Measurements from ENCODE around the gene GUCY1A1. TPM values are rescaled to one million over a fixed set of nuclear protein-coding genes. Genes with fewer than 3 reads are reported as not detected.

GUCY1A1 gene
- total RNA-seq, 4 donors from 2014 or later: 8.4 to 52.0 (median 12.9) TPM

DNA sequence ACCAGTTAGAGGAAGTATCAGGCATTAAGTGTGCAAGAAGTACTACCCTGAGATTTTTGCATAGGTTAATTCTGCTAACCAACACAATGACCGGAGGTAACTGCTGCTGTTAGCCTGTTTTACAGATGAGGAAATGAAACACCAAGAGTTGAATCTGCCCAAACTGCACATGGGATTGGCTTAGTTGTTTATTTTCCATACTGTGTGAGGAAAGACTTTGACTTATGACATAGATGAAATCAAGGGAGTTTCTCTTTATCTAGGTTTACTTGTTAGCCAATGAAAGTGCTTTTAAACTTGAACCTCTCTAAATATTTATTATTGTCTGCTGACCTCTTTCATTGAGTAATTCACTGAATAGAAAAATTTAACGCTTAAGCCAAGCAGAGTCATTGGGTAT is 102.4 kb downstream of the GUCY1A1 start:
- no peak for DNase-seq (ENCODE audit: low spot score)
- no peak for TF ChIP-seq CTCF (IDR thresholded peaks at IDR 0.05)
- ATAC-seq (ENCODE audit: low FRiP score): no peak

DNA sequence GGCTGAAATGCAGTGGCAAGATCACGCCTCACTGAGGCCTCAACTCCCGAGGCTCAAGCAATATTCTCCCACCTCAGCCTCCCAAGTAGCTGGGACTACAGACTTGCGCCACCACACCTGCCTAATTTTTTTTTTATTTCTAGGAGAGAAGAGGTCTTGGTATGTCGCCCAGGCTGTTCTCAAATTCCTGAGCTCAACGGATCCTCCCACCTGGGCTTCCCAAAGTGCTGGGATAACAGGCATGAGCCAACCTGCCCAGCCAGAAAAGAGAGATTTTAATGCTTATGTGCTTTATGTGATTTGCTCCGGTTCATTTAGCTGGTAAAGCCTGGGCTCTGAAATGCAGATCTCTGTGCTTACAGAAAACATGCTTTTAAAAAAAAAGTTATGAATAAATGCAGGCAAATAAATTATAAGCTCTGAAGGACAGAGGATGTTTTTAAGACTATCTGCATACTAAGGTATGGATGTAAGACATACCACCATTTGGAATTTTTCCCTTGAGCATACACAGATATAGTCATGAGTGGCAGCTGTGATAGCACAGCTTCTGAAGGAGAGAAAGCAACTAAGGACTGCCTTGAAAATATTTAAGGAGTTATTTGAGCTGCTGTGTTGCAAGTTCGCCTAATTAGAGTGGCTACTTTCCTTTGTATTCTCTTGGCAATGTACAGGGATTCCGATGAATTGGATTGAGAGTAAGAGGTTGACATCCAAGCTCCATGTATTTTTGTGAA is 106.0 kb downstream of the GUCY1A1 start:
- DNase-seq (ENCODE audit: low spot score) (no peak), ATAC-seq (ENCODE audit: low FRiP score) (no peak)
- no peak for TF ChIP-seq CTCF (IDR thresholded peaks at IDR 0.05)

DNA sequence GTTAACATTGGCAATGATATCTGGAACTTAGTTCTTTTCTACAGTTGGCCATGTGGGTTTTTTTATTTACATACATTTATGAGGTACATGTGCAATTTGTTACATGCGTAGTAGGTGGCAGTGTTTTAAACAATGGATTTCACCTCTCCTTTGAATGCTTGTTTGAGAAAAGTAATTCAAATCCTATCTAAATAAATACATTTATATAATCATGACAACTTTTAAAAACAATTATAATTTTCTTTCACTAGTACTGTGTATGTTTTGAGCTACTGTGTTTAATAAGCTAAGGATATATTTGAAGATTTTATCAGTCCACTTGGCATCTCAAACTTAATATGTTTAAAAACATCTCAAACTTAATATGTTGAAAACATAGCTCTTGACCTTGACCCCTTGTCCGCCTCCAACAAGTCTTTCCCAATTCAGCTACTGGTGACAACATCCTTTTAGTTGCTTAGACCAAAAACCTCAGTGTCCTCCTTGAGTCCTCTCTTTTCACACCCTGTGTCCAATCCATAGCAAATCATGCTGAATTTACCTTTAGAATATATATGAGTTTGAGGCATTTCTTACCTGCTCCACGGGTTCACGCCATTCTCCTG is 106.7 kb downstream of the GUCY1A1 start:
- ATAC-seq (ENCODE audit: low FRiP score): no peak
- DNase-seq (ENCODE audit: low spot score): no peak
- TF ChIP-seq CTCF (IDR thresholded peaks at IDR 0.05): no peak

DNA sequence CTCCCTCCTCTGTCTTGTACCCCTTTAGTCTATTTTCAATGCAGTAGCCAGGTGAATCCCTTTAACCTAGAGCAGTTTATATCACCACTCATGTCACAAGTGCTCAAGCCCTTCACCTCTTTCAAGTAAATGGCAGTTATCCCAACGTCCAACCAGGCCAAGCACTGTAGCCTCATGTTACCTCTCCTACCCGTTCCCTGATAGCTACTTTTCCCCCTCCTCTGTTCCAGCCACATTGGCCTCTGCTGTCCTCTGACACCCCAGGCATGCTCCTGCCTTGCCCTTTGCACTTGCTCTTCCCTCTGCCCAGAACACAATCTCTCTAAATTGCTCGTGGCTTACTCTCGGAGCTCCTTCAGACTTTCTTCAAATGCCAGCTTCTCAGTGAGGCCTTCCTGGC is 107.4 kb downstream of the GUCY1A1 start:
- no peak for TF ChIP-seq CTCF (IDR thresholded peaks at IDR 0.05)
- no peak for ATAC-seq (ENCODE audit: low FRiP score)
- no peak for DNase-seq (ENCODE audit: low spot score)

- TF ChIP-seq CTCF (IDR thresholded peaks at IDR 0.05): no peak
- no peak for ATAC-seq (ENCODE audit: low FRiP score)
- DNase-seq (ENCODE audit: low spot score): no peak
These were observed 111.5 kb downstream of the GUCY1A1 start for GRCh38 chr4:155777971-155778735.

- ATAC-seq (ENCODE audit: low FRiP score) (no peak), DNase-seq (ENCODE audit: low spot score) (no peak)
- no peak for TF ChIP-seq CTCF (IDR thresholded peaks at IDR 0.05)
These were observed 114.1 kb downstream of the GUCY1A1 start for GRCh38 chr4:155780775-155781174.

All from omental fat pad (tissue), 4 donors.